Fibroblast of skin of left biceps (primary cell): ENCODE data around the gene CPLX1.
"Not testable (repeated sequence)": the region's sequence is repeated elsewhere in the genome, so short reads cannot be mapped to it uniquely, and the experiment has no call there.

Source experiments
- DNase-seq, 2 experiments: peaks; one replicate each; pipeline ENCODE4 v3.0.0-alpha.2; 2013; ENCODE audit warnings: low read depth in 2 of 2

Gene CPLX1

DNA sequence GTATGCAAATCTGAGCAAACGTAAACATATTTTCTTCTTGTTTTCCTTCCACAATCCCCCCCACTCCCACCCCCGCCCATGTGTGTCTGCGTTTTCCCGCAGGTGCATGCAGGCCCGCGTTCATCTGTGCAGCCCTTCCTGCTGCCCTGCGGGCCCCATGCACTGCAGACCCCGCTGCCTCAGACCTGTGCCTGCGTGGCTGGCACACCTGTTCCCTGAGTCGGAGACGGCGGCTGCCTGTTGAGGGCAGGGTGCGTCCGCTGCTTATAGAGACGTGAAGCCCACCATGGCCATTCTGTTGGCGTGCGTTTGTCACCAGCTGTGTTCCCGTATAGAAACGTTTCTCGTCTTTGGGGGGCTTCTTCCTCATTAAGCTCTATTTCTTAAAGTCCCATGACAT, 68.8 kb downstream of the CPLX1 start:
- no peak for DNase-seq

DNA sequence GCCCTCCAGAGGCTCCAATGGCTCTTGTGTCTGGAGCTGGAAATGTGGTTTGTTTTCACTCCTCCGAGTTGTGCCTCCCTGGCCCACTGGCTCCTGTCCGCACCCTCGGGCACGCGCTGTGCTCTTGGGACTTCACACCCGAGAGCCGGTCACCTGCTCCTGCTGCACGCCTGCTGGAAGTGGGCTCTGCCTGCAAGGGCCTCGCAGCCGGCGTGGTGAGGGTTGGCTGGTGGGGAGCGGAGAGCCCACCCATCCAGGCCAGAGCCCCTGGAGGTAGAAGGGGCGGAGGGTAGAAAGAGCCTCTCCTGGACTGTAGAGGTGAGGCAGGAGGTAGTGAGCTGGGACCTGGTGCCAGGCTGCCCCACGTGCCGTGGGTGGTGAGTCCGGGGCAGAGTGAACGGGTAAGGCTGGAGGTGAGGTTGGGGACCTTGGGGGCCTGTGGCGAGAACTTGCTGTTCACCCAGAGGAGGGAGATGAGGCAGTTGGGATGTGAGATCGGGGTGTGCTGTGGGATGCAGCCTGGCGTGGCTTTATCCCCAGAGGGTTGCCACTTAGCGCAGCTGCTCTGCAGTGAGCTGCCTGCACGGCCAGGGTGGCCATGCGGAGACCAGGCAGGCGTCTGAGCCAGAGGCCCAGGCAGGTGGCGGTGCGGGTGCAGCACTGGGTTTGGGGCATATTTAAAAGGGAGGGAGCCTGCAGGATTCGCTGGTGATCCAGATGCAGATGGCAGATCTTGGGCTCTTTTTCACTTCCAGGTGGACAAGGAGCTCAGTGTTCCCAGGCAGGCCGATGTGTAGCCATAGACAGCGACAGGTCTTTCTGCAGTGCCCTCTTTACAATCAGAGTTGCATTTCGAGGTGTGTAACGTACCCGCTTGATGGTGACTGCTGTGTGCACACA, 71.5 kb downstream of the CPLX1 start:
- no peak for DNase-seq

DNA sequence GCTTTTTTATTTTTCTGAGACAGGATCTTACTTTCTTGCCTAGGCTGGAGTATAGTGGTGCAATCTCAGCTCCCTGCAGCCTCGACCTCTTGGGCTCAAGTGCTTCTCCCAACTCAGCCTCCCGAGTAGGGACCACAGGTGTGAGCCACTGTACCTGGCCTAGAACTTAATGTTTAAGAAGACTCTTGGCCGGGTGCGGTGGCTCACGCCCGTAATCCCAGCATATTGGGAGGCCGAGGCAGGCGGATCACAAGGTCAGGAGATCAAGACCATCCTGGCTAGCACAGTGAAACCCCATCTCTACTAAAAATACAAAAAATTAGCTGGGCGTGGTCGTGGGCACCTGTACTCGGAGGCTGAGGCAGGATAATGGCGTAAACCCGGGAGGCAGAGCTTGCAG, 72.7 kb downstream of the CPLX1 start:
- DNase-seq = not testable (repeated sequence)

DNA sequence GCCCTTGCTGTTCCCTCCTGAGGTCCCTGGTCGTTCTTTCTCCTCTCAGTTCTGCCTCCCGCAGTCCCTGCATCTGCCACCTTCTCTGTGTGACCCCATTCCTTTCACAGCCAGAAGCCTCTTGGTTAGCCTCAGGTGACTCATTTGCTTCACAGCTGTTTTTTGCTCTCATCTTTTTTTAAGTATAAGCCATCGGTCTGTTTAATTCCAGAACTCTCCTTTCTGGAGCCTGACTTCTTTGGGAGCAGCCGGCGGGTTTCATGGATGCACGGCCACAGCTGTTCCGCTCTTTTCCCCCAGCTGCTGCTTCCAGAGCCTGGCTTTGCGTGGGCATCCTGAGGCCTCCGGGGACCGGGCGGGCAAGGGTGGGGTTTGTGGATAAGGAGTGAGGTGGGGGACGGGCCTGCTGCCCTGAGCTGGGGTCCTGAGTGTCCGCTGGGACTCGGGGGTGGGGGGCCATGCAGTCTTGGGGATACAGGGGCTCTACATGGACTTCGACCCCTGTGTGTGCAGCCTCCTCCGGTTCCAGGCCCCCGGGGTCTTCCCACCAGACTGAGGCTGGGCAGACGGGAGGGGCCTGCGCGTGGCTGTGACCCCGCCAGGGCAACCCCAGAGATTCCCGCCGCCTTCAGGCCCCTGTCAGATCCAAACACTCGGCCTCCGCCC, 73.6 kb downstream of the CPLX1 start:
- no peak for DNase-seq

DNA sequence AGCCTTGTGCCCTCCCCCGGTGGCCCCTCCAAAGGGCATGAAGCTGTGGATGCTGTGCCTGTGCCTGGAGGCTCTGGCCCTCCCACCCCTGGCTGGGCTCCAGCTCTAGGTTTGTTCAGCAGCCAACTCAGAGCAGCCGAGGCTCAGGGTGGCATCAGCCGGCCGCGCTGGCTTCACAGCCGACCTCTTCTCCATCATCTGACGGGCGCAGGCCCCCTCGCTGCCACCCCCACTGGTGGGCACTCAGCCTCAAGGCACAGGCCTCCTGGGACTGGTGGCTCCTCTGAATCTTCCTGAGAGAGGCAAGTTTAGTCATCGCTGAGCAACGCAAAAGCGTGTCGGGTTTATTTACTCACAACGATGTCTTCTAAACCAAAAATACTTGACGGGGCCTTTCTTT, 74.3 kb downstream of the CPLX1 start:
- DNase-seq = no peak

DNA sequence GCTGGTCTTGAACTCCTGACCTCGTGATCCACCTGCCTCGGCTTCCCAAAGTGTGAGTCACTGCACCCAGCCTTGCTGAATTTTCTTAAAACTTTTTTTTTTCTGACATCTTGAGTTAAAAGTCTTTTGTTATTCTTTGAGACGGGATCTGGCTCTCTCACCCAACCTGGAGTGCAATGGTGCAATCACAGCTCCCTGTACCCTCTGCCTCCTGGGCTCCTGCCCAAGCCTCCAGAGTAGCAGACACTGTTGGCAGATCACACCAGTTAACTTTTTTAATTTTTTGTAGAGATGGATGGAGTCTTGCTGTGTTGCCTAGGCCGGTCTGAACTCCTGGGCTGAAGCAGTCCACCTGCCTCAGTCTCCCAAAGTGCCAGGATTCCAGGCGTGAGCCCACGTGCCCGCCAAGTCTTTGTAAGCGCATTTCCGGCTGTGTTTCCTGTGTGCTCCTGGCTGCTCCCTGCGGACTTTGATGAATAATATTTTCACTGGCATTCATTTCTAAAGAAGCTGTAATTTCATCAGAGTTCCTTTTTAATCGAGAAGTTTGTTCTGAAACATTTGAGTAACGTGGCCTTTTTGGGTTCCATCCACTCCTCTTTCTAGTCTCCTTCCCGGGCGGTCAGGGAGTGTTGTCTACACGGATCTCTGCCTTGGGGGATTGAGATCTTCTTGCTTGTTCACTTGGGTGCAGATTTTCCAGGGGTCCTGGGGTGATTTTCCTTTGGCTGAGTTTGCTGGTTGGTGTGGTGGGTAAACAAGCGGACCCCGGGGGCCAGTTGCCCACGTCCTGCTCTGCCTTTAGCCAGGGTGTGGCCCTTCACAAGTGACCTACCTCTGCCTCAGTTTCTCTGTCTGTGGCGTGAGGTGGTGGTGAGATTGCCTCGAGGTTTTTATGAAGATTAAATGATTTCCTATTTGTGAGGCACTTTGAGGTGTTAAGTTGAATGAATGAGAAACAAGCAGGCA, 75.9 kb downstream of the CPLX1 start:
- no peak for DNase-seq

DNA sequence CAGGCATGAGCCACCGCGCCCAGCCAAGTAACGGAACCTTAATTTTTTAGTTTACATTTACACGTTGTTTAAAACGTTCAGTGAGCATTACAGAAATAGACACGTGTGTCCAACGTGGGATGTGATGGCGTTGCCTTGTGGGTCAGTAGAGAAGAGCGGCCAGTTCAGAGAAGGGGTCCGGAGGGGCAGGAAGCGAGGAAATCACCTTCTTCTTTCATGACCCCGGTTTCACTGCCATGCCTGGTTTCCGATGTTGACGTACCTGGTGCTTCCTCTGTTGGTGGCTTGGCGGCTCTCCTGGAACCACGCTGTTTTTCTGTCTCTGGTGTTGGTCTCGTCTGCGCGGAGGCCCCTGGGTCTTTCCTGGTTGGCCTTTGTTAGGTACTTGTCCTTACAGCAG, 77.5 kb downstream of the CPLX1 start:
- no peak for DNase-seq

GRCh38 chr4:747546-748170, 78.3 kb downstream of the CPLX1 start:
- DNase-seq = no peak

- DNase-seq = no peak
These were observed 81.6 kb downstream of the CPLX1 start for GRCh38 chr4:744212-744841.

- no peak for DNase-seq
These were observed 82.3 kb downstream of the CPLX1 start for GRCh38 chr4:743463-744211.

GRCh38 chr4:742742-743311, 83.1 kb downstream of the CPLX1 start:
- no peak for DNase-seq

- DNase-seq = no peak
These were observed 83.7 kb downstream of the CPLX1 start for GRCh38 chr4:742096-742741.

GRCh38 chr4:740656-741282, 85.2 kb downstream of the CPLX1 start:
- DNase-seq = no peak

DNA sequence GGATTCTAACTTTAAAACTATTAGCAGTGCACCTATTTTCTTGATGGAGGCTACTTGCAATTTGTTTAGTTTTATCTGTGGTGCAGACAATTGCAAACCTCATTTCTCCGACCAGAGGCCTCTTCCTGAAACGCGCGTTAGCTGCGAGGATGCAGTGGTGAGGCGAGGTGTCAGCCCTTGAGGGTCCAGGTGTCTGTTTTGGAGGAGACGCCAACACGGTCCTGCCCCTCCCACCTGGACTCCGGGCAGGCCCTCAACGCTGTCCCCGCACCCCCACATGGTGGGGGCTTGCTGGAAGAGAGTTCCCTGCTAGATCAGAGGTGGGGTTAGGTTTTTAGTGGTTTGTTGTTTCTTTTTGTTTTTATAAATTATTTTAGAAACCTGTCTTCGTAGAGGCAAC, 85.9 kb downstream of the CPLX1 start:
- DNase-seq = no peak

- DNase-seq = no peak
These were observed 86.4 kb downstream of the CPLX1 start for GRCh38 chr4:739569-739968.

DNA sequence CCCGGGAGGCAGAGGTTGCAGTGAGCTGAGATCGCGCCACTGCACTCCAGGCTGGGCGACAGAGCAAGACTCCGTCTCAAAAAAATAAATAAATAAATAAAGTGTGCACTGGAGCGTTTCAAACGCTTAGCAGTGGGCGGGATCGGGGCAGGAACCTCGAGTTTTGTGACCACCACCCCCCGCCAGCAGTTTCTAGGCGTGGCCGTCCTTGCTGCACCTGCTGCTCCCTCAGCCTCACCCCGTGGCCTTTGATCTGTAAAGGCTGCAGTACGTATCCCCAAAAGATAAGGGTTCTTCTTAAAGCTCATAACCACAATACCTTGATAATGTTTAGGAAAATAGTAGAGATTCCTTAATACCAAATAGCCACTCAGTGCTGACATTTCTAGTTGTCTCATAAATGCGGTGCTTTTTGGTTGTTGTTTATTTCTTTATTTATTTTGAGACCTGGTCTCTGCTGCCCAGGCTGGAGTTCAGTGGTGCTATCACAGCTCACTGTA, 87.1 kb downstream of the CPLX1 start:
- no peak for DNase-seq

- DNase-seq = not testable (repeated sequence)
These were observed 89.4 kb downstream of the CPLX1 start for GRCh38 chr4:736561-736960.

DNA sequence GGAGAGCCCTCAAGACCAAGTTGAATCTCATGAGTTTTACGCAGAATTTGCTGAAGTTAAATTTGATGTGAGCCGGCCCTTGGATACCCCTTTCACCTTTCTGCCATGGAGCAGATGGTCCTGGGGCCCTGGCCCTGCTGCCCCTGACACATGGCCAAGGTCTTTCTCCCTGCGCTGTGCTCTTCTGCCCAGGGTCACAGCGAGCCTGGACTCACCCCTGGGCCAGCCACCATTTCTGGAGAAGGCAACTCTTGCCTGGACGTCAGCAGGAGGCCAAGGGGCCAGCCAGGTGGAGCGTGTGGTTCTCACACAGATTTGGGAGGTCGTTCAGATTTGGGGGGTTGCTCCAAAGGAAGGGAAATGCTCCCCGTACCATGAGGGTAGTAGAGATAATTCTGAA, 90.3 kb downstream of the CPLX1 start:
- no peak for DNase-seq
